ENCODE measurements around the gene ANK2.

Gene ANK2

DNA sequence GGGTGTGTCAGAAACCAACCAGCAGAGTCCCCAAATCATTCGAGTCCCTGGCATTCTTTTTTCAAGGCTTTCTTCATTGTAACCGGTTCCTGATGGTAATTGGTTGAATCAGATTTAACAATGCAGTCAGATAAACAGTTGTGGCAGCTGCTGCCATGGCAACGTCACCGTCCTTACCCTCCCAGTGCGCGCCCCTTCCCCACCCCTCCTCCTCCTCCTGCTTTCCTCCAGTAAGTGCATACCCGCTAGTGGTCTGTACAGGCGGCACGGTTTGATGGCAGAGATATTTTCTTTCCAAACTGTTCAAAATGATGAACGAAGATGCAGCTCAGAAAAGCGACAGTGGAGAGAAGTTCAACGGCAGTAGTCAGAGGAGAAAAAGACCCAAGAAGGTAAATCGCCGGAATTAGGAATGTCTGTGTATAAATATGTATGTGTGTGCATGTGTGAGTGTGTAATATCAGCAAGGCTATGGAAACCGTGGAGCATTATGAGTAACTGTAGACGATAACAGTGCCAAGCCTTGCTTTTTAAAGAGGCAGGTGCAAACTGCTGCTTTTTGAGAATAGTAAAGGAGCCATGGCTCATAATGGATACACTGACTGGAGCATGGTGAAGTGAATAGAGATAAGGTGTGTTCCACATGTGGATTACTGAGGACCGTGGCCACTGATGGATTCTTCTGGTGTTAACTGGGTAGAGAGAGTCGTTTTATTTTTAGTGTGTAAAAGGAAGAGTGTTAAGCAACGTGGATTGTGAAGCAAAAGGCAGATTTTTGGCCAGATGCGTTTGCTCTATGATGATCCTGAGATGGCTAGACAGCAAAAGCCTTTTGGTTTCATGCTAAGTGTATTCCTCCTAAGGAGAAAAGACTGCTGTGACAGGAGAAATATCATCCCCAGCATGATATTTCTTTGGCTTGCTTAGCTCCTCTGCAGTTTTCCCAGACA lies at the start of gene ANK2:
Gene ANK2, plus strand, starts transcription at position 233 of the 950 bp plus-strand sequence. Its CDS starts 76 bp downstream, at position 309.
- in situ Hi-C loops (cut with HindIII; ENCODE audit: low sequenced_read_pairs), result no loop called here

- in situ Hi-C loops (cut with HindIII; ENCODE audit: low sequenced_read_pairs), result no loop called here
Measured at GRCh38 chr4:113003841-113004240, 45.6 kb upstream of the ANK2 start.

DNA sequence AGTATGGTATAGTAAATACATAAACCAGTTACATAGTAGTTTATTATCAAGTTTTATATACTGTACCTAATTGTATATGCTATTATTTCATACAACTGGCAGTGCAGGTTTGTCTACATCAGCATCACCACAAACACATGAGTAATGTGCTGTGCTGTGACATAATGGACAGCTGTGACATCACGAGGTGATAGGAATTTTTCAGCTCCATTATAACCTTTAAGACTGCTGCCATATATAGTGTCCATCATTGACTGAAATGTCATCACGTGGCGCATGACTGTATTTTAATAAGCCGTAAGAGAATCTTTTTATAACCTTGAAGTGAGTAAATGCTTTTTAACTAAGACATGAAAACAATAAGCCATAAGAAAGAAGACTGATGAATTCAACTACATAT lies 44.8 kb upstream of the ANK2 start:
- in situ Hi-C loops (cut with HindIII; ENCODE audit: low sequenced_read_pairs), result no loop called here

DNA sequence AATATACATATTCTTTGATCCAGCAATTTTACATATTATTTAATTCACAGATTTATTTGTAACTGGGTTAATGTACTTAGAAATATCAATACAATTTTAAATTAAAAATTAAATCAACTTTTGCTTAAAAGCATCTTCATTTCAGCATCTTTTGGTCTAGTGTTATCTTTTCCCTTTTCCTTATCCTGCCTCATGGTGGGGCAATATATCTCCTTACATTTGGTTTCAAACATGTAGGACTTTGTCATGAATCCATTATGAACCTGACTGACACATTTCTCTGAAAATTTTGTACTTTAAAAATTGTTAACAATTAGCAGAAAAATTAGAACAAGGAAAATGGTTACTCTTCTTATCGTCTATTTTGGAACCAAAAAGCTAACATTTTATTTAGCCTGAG lies 42.8 kb upstream of the ANK2 start:
- in situ Hi-C loops (cut with HindIII; ENCODE audit: low sequenced_read_pairs), result no loop called here

- in situ Hi-C loops (cut with HindIII; ENCODE audit: low sequenced_read_pairs), result no loop called here
Measured at GRCh38 chr4:113007151-113007550, 42.3 kb upstream of the ANK2 start.

- in situ Hi-C loops (cut with HindIII; ENCODE audit: low sequenced_read_pairs), result no loop called here
Measured at GRCh38 chr4:113008135-113008534, 41.3 kb upstream of the ANK2 start.

GRCh38 chr4:113008716-113009115 lies 40.7 kb upstream of the ANK2 start:
- in situ Hi-C loops (cut with HindIII; ENCODE audit: low sequenced_read_pairs), result no loop called here

GRCh38 chr4:113009461-113009860 lies 40.0 kb upstream of the ANK2 start:
- in situ Hi-C loops (cut with HindIII; ENCODE audit: low sequenced_read_pairs), result no loop called here

- in situ Hi-C loops (cut with HindIII; ENCODE audit: low sequenced_read_pairs), result no loop called here
Measured at GRCh38 chr4:113012122-113012725, 37.2 kb upstream of the ANK2 start.

- in situ Hi-C loops (cut with HindIII; ENCODE audit: low sequenced_read_pairs), result no loop called here
Measured at GRCh38 chr4:113012786-113013185, 36.7 kb upstream of the ANK2 start.

- in situ Hi-C loops (cut with HindIII; ENCODE audit: low sequenced_read_pairs), result no loop called here
Measured at GRCh38 chr4:113013751-113014150, 35.7 kb upstream of the ANK2 start.

GRCh38 chr4:113016377-113016776 lies 33.1 kb upstream of the ANK2 start:
- in situ Hi-C loops (cut with HindIII; ENCODE audit: low sequenced_read_pairs), result no loop called here

DNA sequence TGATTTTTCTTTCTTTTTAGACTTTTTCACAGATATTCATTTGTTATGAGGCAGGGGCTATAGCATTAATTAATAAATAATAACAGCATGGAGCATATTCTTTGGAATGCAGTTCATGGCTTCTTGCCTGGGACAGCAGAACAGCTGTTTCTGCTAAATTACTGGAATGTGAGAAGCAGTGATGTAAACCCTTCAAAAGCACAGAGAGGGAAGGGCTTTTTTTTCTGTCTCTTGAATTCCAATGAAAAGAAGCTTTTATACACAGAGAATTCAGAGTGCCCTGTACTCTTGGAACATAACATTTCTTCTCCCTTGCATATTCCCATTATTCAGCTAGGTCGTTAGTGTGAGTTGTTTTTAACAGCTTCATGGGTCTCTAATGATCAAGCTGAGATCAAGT lies 28.5 kb upstream of the ANK2 start:
- in situ Hi-C loops (cut with HindIII; ENCODE audit: low sequenced_read_pairs), result no loop called here

DNA sequence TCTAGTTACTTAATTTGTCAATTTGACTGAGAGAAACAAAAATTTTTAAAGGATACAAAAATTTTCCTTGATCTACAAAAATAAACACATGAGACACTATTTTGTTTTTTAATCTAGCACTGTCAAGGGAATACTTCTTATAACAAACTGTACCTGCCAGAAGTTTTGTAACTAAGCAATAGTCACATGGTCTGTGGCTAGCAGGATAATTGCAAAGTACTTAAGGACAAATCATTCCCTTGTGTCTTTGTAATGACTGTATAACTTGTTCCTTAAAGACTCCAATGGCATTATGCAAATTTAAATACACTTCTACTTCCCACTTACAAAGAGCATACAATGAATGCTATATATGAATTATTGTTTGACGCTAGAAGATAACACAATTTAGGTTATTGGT lies 25.1 kb upstream of the ANK2 start:
- in situ Hi-C loops (cut with HindIII; ENCODE audit: low sequenced_read_pairs), result no loop called here

DNA sequence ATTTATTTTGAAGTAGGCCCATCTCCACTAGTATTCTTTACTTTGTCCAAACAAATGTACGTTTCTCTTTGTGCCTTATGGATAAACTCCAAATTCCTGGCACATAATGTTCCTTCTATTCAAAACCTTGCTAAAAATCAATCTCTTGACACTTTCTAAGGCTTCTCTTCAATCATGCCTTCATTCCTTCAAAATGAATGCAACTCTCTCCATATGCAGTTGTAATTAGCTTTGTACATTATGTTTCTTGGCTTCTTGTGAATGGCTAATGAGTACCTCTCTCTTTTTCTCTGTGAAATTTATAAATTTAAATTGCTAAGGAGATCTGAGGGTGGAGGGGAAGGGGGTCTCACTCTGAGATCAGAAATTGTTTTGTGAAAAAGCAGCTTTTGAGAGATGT lies 24.0 kb upstream of the ANK2 start:
- in situ Hi-C loops (cut with HindIII; ENCODE audit: low sequenced_read_pairs), result no loop called here

DNA sequence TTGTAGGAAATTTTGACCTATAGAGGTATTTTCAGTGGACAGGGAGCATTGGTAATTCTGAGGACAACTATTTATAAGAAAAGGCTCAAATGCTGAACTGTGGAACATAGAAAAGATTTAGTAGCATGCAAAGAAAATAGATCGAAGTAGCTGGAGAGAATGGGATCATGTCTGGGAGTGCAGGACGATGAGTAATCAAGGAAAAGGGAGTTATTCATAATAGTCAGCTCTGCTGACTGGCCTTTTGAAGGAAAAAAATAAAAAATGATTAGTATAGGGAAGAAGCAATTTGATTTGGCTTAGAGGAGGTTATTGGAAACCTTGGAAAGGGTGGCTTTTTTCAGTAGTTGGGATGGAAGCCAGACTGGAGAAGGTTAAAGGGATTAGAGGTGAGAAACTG lies 22.9 kb upstream of the ANK2 start:
- in situ Hi-C loops (cut with HindIII; ENCODE audit: low sequenced_read_pairs), result no loop called here

- in situ Hi-C loops (cut with HindIII; ENCODE audit: low sequenced_read_pairs), result no loop called here
Measured at GRCh38 chr4:113028074-113028473, 21.4 kb upstream of the ANK2 start.

DNA sequence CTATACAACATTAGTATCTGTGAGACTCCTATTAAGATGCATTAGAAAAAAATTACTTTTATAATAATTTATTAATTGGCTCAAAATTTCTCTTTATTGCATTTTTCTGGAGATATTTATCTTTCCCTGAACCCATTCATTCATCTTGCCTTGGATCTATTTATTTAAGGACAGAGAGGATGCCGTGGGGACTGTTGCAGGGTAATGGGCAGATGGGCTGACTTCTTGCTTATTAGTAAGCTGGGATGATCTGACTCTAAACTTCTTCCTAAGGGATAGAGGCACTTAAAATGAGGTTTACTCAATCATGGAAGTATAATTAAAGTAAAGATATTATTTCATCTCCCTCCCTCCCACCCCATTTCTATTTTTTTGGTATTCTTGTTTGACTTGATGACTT lies 18.2 kb upstream of the ANK2 start:
- in situ Hi-C loops (cut with HindIII; ENCODE audit: low sequenced_read_pairs), result no loop called here

- in situ Hi-C loops (cut with HindIII; ENCODE audit: low sequenced_read_pairs), result no loop called here
Measured at GRCh38 chr4:113040793-113041192, 8.7 kb upstream of the ANK2 start.

DNA sequence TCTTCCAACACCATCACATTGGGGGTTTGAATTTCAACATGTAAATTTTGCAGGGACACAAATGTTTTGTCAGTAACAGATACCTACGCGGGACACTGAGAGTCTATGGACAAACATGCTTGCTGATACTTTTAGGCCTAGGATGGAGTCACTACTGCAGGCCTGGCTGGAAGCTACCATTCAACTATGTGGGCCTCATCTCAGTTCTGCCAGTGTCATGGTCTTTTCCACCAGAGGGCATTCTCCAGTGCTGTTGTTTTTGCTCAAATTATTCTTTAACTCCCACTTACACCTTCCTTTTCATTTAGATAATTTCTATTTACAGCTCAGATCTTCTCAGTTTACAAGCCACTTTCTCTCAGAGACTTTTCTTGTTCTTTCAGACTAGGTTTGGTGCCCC lies 7.0 kb upstream of the ANK2 start:
- in situ Hi-C loops (cut with HindIII; ENCODE audit: low sequenced_read_pairs), result no loop called here

DNA sequence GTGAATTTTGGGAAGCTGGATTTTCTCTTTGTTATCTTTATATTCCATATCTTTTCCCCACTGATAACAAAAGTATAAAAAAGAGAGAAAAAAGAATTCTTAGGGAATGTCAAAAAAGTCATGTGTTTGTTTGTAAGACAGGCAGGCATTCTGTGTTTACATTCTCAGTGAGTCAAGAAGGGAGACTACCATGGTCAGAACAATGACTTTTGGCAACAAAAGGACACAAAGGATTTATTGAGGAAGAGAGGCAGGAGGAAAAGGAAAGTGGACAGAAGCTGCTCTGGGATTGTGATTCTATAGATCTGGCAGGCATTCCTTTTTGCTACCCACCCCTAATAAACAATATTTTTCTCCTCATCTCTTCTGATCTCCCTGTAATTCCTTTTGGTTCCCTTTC lies 5.9 kb upstream of the ANK2 start:
- in situ Hi-C loops (cut with HindIII; ENCODE audit: low sequenced_read_pairs), result no loop called here

DNA sequence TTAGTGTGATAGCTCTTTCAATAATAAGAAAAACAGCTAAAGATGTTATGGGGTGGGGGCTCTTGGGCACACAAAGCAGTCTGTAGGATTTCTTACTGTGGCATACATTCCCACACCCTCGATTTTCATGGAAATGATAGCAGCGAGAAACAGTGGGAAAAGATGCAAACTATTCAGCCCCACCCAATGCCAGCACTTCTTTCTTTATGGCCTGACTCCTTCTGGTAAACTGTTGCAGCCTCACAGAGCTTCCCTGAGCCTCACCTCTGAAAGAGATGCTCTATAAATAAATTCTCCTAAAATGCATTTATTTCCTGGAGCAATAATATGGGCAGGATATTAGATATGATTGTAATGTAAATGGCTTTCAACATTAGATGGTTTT lies 910 bp downstream of the ANK2 start:
- in situ Hi-C loops (cut with HindIII; ENCODE audit: low sequenced_read_pairs), result no loop called here
